ENCODE measurements around the gene IFI16.
"Not testable (repeated sequence)": the region's sequence is repeated elsewhere in the genome, so short reads cannot be mapped to it uniquely, and the experiment has no call there.

IFI16 gene

GRCh38 chr1:159092036-159092760 is 82.5 kb downstream of the IFI16 start:
- FAIRE-seq (no peak), DNase-seq (ENCODE audit: low spot score) (no peak)

DNA sequence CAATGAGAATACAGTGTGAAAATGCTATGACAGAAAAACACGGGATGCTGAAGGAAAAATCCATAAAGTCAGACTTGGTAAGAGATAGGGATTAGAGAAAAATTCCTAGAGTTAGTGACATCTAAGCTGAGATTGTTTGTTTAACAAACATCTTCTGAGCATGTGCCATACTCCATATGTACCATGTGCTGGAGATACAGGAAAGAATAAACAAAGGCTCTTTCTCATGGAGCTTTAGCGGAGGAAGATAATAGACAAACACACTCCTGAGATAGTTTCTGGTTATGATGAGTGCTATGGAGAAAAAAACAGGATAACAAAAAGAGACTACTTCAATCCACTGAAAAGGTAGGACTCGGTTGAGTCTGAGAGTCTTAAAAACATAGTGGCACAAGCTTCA is 88.9 kb downstream of the IFI16 start:
- FAIRE-seq (no peak), DNase-seq (ENCODE audit: low spot score) (no peak)

- no peak for FAIRE-seq
- DNase-seq (ENCODE audit: low spot score) = no peak
Measured at GRCh38 chr1:159100589-159100988, 90.9 kb downstream of the IFI16 start.

- not testable (repeated sequence) for FAIRE-seq; DNase-seq (ENCODE audit: low spot score)
Measured at GRCh38 chr1:159103021-159103420, 93.3 kb downstream of the IFI16 start.
